Measurements from ENCODE around the gene OIT3.

OIT3 gene

DNA sequence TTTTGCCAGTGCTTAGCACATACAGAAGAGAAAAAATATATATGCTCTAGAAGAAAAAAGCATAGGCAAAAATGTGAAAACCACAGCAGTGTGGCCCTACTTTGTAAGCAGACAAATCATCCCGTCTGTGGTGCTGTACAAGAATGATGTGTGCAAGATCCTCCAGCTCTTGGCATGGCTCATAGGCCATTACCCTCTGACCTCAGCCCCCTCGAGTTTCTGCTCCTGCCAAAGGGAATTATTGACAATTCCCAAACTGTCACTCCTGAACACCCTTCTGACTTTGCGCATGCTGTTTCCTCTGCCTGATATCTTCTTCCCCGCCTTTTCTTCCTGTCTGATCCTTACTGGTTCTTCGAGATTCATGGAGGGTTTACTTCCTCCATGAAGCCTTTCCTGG, 33.9 kb downstream of the OIT3 start:
- TF ChIP-seq, protein P1, sequence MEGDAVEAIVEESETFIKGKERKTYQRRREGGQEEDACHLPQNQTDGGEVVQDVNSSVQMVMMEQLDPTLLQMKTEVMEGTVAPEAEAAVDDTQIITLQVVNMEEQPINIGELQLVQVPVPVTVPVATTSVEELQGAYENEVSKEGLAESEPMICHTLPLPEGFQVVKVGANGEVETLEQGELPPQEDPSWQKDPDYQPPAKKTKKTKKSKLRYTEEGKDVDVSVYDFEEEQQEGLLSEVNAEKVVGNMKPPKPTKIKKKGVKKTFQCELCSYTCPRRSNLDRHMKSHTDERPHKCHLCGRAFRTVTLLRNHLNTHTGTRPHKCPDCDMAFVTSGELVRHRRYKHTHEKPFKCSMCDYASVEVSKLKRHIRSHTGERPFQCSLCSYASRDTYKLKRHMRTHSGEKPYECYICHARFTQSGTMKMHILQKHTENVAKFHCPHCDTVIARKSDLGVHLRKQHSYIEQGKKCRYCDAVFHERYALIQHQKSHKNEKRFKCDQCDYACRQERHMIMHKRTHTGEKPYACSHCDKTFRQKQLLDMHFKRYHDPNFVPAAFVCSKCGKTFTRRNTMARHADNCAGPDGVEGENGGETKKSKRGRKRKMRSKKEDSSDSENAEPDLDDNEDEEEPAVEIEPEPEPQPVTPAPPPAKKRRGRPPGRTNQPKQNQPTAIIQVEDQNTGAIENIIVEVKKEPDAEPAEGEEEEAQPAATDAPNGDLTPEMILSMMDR (IDR thresholded peaks at IDR 0.05; ENCODE audit: control insufficient read depth, extremely low read depth, insufficient read depth), result no peak
- DNase-seq (ENCODE audit: low read depth), result no peak
- H3K4me3 ChIP-seq (ENCODE audit: low read depth, low read length), result no peak overlapping the region

DNA sequence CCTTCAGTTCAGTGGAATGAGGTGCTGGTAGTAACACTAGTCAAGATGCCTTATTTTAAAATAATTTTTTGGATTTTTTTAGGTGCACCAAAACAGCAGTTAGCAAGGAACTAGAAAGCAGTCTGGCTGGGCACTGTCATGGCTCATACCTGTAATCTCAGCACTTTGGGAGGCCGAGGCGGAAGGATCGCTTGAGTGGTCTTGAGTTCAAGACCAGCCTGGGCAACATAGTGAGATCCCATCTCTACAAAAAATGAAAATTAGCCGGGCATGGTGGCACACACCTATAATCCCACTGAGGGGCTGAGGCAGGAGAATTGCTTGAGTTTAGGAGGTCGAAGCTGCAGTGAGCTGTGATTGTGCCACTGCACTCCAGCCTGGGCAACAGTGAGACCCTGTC, 35.3 kb downstream of the OIT3 start:
- TF ChIP-seq, protein P1 (IDR thresholded peaks at IDR 0.05; ENCODE audit: control insufficient read depth, extremely low read depth, insufficient read depth), result no peak
- H3K4me3 ChIP-seq (ENCODE audit: low read depth, low read length), result no peak overlapping the region
- DNase-seq (ENCODE audit: low read depth), result no peak

DNA sequence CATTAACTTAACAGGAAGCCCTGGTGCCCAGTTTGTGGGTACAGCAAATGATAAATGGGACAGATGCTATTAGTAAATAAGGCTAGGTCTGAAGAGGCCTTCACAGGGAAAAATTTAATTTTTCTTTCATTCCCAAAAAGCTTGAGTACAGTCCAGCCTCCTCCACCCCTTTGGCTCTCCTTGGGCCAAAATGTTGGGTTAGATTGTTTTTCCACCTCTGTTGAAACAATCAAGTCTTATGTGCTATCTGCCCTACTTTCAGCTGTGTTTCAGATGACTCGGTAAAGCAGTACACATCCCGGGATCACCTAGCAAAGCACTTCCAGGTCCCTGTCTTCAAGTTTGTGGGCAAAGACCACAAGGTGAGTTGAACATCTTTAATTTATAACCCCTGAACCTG, 36.7 kb downstream of the OIT3 start:
- no peak overlapping the region for H3K4me3 ChIP-seq (ENCODE audit: low read depth, low read length)
- TF ChIP-seq, protein P1 (IDR thresholded peaks at IDR 0.05; ENCODE audit: control insufficient read depth, extremely low read depth, insufficient read depth), result no peak
- no peak for DNase-seq (ENCODE audit: low read depth)

DNA sequence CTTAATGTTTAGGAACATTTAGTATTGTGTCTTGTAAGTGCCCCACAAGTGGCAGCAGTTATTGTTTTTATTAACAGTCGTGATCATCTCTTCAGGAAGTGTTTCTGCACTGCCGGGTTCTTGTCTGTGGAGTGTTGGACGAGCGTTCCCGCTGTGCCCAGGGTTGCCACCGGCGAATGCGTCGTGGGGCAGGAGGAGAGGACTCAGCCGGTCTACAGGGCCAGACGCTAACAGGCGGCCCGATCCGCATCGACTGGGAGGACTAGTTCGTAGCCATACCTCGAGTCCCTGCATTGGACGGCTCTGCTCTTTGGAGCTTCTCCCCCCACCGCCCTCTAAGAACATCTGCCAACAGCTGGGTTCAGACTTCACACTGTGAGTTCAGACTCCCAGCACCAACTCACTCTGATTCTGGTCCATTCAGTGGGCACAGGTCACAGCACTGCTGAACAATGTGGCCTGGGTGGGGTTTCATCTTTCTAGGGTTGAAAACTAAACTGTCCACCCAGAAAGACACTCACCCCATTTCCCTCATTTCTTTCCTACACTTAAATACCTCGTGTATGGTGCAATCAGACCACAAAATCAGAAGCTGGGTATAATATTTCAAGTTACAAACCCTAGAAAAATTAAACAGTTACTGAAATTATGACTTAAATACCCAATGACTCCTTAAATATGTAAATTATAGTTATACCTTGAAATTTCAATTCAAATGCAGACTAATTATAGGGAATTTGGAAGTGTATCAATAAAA, 38.9 kb downstream of the OIT3 start:
- no peak for DNase-seq (ENCODE audit: low read depth)
- TF ChIP-seq, protein P1 (IDR thresholded peaks at IDR 0.05; ENCODE audit: control insufficient read depth, extremely low read depth, insufficient read depth), result no peak
- H3K4me3 ChIP-seq (ENCODE audit: low read depth, low read length), result no peak overlapping the region

DNA sequence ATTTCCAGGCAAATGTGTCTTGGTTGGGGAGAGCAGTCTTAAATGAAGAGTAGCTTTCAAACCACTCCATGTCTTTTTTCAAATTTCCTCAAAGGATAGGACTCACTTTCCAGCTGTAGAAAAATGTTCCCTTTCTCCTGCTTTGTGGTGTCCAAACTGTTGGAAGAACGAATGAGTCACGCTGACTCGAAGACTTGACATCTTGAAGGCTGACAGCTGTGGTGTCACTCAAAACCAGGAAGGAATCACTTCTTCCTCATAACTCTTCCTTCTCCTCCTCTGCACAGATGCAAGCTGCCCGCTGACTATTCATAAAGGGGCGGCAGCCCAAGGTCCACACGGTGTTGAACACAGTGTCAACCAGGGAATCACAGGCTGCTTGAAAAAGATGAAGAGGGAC, 41.8 kb downstream of the OIT3 start:
- DNase-seq (ENCODE audit: low read depth), result no peak
- no peak overlapping the region for H3K4me3 ChIP-seq (ENCODE audit: low read depth, low read length)
- TF ChIP-seq, protein P1 (IDR thresholded peaks at IDR 0.05; ENCODE audit: control insufficient read depth, extremely low read depth, insufficient read depth), result no peak

DNA sequence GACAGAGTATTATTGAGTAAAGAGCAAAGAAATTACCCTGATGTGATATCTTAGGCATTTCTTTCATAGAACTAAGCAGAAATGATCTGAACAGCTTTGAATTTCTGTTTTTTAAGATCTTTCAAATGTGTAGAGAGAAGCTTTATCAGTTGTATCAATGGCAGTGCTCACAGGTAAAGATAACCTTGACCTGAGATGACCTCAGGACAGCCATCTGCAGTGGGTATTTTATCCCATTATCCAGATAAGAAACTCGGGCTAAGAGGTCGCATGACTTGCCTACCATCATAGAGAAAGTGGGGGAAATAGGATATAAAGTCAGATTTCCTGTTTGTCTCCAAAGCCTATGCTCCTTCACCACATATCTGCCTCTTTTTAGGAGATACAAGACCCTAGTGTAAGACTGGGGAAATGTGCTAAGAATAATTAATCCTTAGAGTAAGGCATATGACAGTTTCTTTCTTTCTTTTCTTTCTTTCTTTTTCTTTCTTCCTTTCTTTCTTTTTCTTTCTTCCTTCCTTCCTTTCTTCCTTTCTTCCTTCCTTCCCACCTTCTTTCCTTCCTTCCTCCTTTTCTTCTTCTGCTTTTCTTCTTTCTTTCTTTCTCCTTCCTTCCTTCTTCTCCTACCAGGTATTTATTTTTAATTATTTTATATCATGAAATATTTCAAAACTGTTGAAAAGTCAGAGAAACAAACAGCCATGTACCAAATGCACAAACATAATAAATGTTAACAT, 50.1 kb downstream of the OIT3 start:
- H3K4me3 ChIP-seq (ENCODE audit: low read depth, low read length), result no peak overlapping the region
- TF ChIP-seq, protein P1 (IDR thresholded peaks at IDR 0.05; ENCODE audit: control insufficient read depth, extremely low read depth, insufficient read depth), result no peak
- DNase-seq (ENCODE audit: low read depth), result no peak
